Body of pancreas (tissue), 4 donors: Measurements from ENCODE around the gene MRPL16.

Source experiments
- POLR2A ChIP-seq, 3 donors: fragments of 450-650 bp; IDR thresholded peaks; one replicate each; pipeline ENCODE4 v1.6.1; 2016; ENCODE audit warnings: antibody characterized with exemption in 3 of 3, mild to moderate bottlenecking in 2 of 3
- TF ChIP-seq, protein P1 (sequence below), 7 experiments: fragments of 450-650 bp in 4 of 7; fragments of 200-600 bp in 3 of 7; sonication (generic) in 3 of 7; IDR thresholded peaks; one replicate each; pipeline ENCODE4 v1.5.1; 2016 to 2019; ENCODE audit warnings: antibody characterized with exemption in 7 of 7

DNA sequence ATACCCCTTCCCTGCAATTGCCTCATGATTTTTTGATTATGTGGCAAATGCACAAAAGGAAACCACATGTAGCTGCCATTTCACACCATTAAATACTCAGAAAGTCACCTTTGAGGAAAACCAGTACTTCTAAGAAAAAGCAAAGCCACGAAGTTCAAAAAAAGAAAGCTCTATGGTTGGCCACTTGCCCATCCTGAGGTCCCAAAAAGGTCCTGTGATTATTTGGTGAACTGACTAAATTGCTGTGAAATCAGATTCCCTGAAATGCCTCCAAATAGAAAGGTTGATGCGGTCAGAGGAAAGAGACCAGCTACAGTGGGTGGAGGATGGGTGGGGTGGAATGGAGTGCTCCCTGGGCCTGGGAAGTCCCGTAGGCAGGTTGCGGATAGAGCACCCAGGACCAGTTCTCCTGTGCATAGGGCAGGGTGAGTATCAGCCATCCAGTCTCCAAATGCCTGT lies 26.9 kb downstream of the MRPL16 start:
- TF ChIP-seq, protein P1, sequence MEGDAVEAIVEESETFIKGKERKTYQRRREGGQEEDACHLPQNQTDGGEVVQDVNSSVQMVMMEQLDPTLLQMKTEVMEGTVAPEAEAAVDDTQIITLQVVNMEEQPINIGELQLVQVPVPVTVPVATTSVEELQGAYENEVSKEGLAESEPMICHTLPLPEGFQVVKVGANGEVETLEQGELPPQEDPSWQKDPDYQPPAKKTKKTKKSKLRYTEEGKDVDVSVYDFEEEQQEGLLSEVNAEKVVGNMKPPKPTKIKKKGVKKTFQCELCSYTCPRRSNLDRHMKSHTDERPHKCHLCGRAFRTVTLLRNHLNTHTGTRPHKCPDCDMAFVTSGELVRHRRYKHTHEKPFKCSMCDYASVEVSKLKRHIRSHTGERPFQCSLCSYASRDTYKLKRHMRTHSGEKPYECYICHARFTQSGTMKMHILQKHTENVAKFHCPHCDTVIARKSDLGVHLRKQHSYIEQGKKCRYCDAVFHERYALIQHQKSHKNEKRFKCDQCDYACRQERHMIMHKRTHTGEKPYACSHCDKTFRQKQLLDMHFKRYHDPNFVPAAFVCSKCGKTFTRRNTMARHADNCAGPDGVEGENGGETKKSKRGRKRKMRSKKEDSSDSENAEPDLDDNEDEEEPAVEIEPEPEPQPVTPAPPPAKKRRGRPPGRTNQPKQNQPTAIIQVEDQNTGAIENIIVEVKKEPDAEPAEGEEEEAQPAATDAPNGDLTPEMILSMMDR (IDR thresholded peaks at IDR 0.05): no peak
- TF ChIP-seq POLR2A (IDR thresholded peaks at IDR 0.05): no peak
